Fibroblast of pulmonary artery (primary cell): ENCODE data around the gene PXMP2.
"Not testable (repeated sequence)": the region's sequence is repeated elsewhere in the genome, so short reads cannot be mapped to it uniquely, and the experiment has no call there.

Experiments
- DNase-seq: peaks from one replicate; pipeline ENCODE4 v3.0.0-alpha.2; 2010; ENCODE audit warnings: low read depth
- H3K4me3 ChIP-seq: replicated peaks from 2 replicates; pipeline ENCODE4 v1.5.1; 2011; ENCODE audit warnings: low read depth, mild to moderate bottlenecking, control low read depth, low read length, moderate library complexity
- TF ChIP-seq, protein P1 (sequence below): IDR thresholded peaks from 2 replicates; pipeline ENCODE4 v1.5.1; 2011; ENCODE audit warnings: mild to moderate bottlenecking, control low read depth, low read length, inconsistent platforms; ENCODE audit errors: missing control alignments

PXMP2 gene

DNA sequence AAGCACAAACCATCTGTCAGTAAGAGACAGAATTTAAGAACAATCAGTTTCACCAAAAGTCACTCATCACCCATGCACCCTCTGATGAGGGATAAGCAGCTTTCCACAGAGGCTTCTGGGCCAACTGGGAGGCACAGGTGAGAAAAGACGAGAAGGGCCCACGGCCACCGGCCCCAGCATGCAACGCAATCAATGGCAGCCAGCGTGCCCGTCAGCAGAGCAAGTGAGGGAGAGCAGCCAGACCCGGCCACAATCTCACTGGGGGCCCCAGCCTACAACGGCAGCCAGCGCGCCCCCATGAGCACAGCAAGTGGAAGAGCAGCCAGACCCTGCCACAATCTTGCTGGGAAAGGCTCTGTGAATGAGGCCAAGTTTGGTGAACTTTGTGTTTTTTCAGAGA, 60.9 kb downstream of the PXMP2 start:
- TF ChIP-seq, protein P1, sequence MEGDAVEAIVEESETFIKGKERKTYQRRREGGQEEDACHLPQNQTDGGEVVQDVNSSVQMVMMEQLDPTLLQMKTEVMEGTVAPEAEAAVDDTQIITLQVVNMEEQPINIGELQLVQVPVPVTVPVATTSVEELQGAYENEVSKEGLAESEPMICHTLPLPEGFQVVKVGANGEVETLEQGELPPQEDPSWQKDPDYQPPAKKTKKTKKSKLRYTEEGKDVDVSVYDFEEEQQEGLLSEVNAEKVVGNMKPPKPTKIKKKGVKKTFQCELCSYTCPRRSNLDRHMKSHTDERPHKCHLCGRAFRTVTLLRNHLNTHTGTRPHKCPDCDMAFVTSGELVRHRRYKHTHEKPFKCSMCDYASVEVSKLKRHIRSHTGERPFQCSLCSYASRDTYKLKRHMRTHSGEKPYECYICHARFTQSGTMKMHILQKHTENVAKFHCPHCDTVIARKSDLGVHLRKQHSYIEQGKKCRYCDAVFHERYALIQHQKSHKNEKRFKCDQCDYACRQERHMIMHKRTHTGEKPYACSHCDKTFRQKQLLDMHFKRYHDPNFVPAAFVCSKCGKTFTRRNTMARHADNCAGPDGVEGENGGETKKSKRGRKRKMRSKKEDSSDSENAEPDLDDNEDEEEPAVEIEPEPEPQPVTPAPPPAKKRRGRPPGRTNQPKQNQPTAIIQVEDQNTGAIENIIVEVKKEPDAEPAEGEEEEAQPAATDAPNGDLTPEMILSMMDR = no peak
- no peak overlapping the region for H3K4me3 ChIP-seq
- DNase-seq = no peak

DNA sequence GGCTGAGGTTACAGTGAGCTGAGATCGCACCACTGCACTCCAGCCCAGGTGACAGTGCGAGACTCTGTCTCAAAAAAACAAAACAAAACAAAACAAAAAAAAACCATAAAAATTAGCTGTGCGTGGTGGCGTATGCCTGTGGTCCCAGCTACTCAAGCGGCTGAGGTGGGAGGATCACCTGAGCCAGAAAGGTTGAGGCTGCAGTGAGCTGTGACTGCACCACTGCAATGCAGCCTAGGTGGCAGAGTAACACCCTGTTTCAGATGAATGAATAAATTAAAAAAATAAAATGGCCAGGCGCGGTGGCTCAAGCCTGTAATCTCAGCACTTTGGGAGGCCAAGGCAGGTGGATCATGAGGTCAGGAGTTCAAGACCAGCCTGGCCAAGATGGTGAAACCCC, 66.3 kb downstream of the PXMP2 start:
- not testable (repeated sequence) for H3K4me3 ChIP-seq, DNase-seq

DNA sequence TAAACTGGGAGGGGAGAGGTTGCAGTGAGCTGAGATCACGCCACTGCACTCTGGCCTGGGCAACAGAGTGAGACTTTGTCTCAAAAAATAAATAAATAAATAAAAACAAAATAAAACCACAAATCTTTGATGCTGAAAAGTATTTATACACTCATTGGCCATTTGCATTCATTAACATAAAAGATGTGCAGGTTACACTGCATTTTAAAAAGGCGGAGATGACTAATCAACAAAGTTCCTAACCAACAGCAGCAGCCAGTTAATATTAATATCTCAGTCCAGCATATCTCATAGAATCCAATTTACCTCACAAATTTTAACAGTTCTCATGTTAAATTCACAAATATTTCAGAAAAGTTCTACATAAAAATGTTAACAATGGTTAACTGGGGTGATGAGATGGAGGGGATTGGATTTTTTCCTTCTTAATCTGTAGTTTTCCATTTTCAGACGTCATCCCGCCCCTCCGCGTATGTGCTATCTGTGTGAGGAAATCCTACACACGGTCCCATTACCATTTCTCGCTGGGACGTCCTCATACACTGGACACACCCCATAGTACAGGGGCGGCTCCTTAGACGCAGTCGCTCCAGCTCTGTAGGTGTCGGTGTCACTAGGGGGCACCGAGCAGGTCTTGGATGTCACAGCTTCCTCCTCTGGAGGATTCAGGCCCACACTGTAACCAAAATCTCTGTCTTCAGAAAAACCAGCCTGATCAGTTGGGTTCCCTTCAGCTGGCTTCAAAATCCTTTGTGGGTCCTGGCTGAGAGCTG, 67.0 kb downstream of the PXMP2 start:
- no peak for DNase-seq
- no peak overlapping the region for H3K4me3 ChIP-seq
- TF ChIP-seq, protein P1 = no peak
